Activated T-cell treated with anti-CD3 and anti-CD28 coated beads, Interleukin-2, amount 50 U/mL, for 48 hours (primary cell): Measurements from ENCODE around the gene NKAIN2.

Experiments used
- DNase-seq, 2 experiments: peaks; one replicate each; pipeline ENCODE4 v3.0.0-alpha.2; 2020

NKAIN2 gene

GRCh38 chr6:124040655-124041054, 237.0 kb downstream of the NKAIN2 start:
- no peak for DNase-seq

GRCh38 chr6:124052120-124052519, 248.5 kb downstream of the NKAIN2 start:
- no peak for DNase-seq

- DNase-seq: no peak
Observed at GRCh38 chr6:124053315-124053714, 249.7 kb downstream of the NKAIN2 start.

- DNase-seq: no peak
Observed at GRCh38 chr6:124054034-124054433, 250.4 kb downstream of the NKAIN2 start.

- DNase-seq: no peak
Observed at GRCh38 chr6:124055395-124055794, 251.7 kb downstream of the NKAIN2 start.

GRCh38 chr6:124055963-124056362, 252.3 kb downstream of the NKAIN2 start:
- no peak for DNase-seq

- no peak for DNase-seq
Observed at GRCh38 chr6:124056407-124057334, 253.0 kb downstream of the NKAIN2 start.

GRCh38 chr6:124057461-124057860, 253.8 kb downstream of the NKAIN2 start:
- DNase-seq: no peak

GRCh38 chr6:124064317-124065113, 260.9 kb downstream of the NKAIN2 start:
- no peak for DNase-seq

GRCh38 chr6:124066269-124066668, 262.6 kb downstream of the NKAIN2 start:
- DNase-seq: no peak

GRCh38 chr6:124066946-124067552, 263.4 kb downstream of the NKAIN2 start:
- no peak for DNase-seq

- no peak for DNase-seq
Observed at GRCh38 chr6:124069230-124069950, 265.7 kb downstream of the NKAIN2 start.

GRCh38 chr6:124073021-124073420, 269.4 kb downstream of the NKAIN2 start:
- no peak for DNase-seq

GRCh38 chr6:124073820-124074587, 270.3 kb downstream of the NKAIN2 start:
- DNase-seq: no peak

- DNase-seq: no peak
Observed at GRCh38 chr6:124074606-124075005, 270.9 kb downstream of the NKAIN2 start.

GRCh38 chr6:124076336-124077048, 272.8 kb downstream of the NKAIN2 start:
- DNase-seq: no peak

GRCh38 chr6:124078169-124078568, 274.5 kb downstream of the NKAIN2 start:
- DNase-seq: no peak

- DNase-seq: no peak
Observed at GRCh38 chr6:124080483-124080882, 276.8 kb downstream of the NKAIN2 start.

- DNase-seq: no peak
Observed at GRCh38 chr6:124090491-124090890, 286.8 kb downstream of the NKAIN2 start.

GRCh38 chr6:124099520-124099919, 295.9 kb downstream of the NKAIN2 start:
- DNase-seq: no peak

GRCh38 chr6:124110514-124110913, 306.8 kb downstream of the NKAIN2 start:
- DNase-seq: no peak
